GM12878 (cell line): Measurements from ENCODE around the gene ZPBP. TPM values are rescaled to one million over a fixed set of nuclear protein-coding genes. Genes with fewer than 3 reads are reported as not detected.

ENCODE experiments used
- ATAC-seq: fragments of 200-7000 bp; cut with Tn5 transposase; 3 replicates; pipeline ENCODE4 v1.9.1; 2020; ENCODE audit warnings: mild to moderate bottlenecking, moderate library complexity
- BruUV-seq: library from RNA; stranded (reverse); fragments of 400-500 nt; replicated peaks from 2 replicates; lab custom pipeline; 2021; lab: Mats Ljungman, UMichigan
- CTCF ChIA-PET: fragments of 300-600 bp; sonication (Branson Sonifier 250); formaldehyde crosslinking; extraction: SDS; loops from one replicate; lab custom pipeline; 2021; ENCODE audit warnings: inconsistent platforms; lab: Yijun Ruan, JAX
- POLR2A ChIA-PET: fragments of 350-600 bp; formaldehyde crosslinking; extraction: SDS; loops from one replicate; lab custom pipeline; 2021; ENCODE audit warnings: inconsistent platforms; lab: Charles Lee
- RAD21 ChIA-PET: fragments of 300-600 bp; sonication (Branson Sonifier 250); formaldehyde crosslinking; loops from one replicate; lab custom pipeline; 2023; ENCODE audit warnings: antibody characterized with exemption; ENCODE audit not compliant: unreplicated experiment; lab: Charles Lee
- SMC1A ChIA-PET: fragments of 300-600 bp; sonication (Branson Sonifier 250); formaldehyde crosslinking; loops from one replicate; lab custom pipeline; 2023; ENCODE audit not compliant: unreplicated experiment, uncharacterized antibody; lab: Charles Lee
- DNase-seq: peaks from one replicate; pipeline ENCODE4 v3.0.0-alpha.2; 2011; ENCODE audit warnings: low read depth, low spot score
- FAIRE-seq: peaks from 3 replicates; lab custom pipeline; 2011; peaks lifted over from hg19 to GRCh38; lab: Jason Lieb, UNC
- H2AFZ ChIP-seq: 2 replicates; pipeline ENCODE4 v1.6.0; 2011; ENCODE audit warnings: low read depth, low read length, control low read depth; ENCODE audit not compliant: control insufficient read depth
- H3K27ac ChIP-seq: 2 replicates; pipeline ENCODE4 v1.5.1; 2011; ENCODE audit warnings: control low read depth; ENCODE audit not compliant: control insufficient read depth, insufficient read depth
- H3K27me3 ChIP-seq, 2 experiments: replicated peaks in 1 of 2; 2 replicates each; pipeline versions ENCODE4 v1.6.0 to v1.6.1; 2011; ENCODE audit warnings: low read length in 1 of 2; ENCODE audit not compliant: control insufficient read depth in 2 of 2, insufficient read depth in 2 of 2
- H3K36me3 ChIP-seq, 2 experiments: 2 replicates each; pipeline ENCODE4 v1.5.1; 2011; ENCODE audit warnings: low read length in 1 of 2; ENCODE audit not compliant: control insufficient read depth in 2 of 2, insufficient read depth in 2 of 2
- H3K4me1 ChIP-seq: 2 replicates; pipeline ENCODE4 v1.6.1; 2011; ENCODE audit warnings: mild to moderate bottlenecking, low read length, moderate library complexity, mixed read lengths; ENCODE audit not compliant: control insufficient read depth, insufficient read depth
- H3K4me2 ChIP-seq: 2 replicates; pipeline ENCODE4 v1.6.0; 2011; ENCODE audit warnings: control low read depth; ENCODE audit not compliant: control insufficient read depth, insufficient read depth
- H3K4me3 ChIP-seq: fragments of 200-600 bp; sonication (generic); 2 replicates; pipeline ENCODE4 v1.5.1; 2016
- H3K79me2 ChIP-seq: 2 replicates; pipeline ENCODE4 v1.6.0; 2011; ENCODE audit warnings: low read length; ENCODE audit not compliant: control insufficient read depth, insufficient read depth
- H3K9ac ChIP-seq: 2 replicates; pipeline ENCODE4 v1.8.0; 2011; ENCODE audit warnings: low read length, control low read depth, mixed read lengths; ENCODE audit not compliant: control insufficient read depth, insufficient read depth
- H3K9me3 ChIP-seq: replicated peaks from 3 replicates; pipeline ENCODE4 v1.5.1; 2011; ENCODE audit warnings: mild to moderate bottlenecking, low read length; ENCODE audit not compliant: control insufficient read depth, insufficient read depth
- H4K20me1 ChIP-seq: 2 replicates; pipeline ENCODE4 v1.6.0; 2011; ENCODE audit not compliant: control insufficient read depth, insufficient read depth
- CHD4 ChIP-seq: fragments of 200-600 bp; sonication (generic); IDR thresholded peaks from 2 replicates; pipeline ENCODE4 v1.6.1; 2016; ENCODE audit warnings: mild to moderate bottlenecking
- EZH2 ChIP-seq: IDR thresholded peaks from 2 replicates; pipeline ENCODE4 v1.6.1; 2012; ENCODE audit warnings: low read depth, mild to moderate bottlenecking, control low read depth, inconsistent platforms, low read length, borderline replicate concordance; ENCODE audit not compliant: control insufficient read depth
- GATAD2B ChIP-seq: fragments of 450-650 bp; conservative IDR thresholded peaks from 2 replicates; pipeline ENCODE4 v1.6.1; 2017; ENCODE audit warnings: low read depth, mild to moderate bottlenecking, moderate library complexity
- NR2C1 ChIP-seq: fragments of 450-650 bp; IDR thresholded peaks from 2 replicates; pipeline ENCODE4 v1.6.1; 2017; ENCODE audit warnings: antibody characterized with exemption, mild to moderate bottlenecking, moderate library complexity
- RFX5 ChIP-seq: IDR thresholded peaks from 2 replicates; pipeline ENCODE4 v1.6.1; 2011; ENCODE audit warnings: low read depth, low read length, improper control_type of control experiment
- RUNX3 ChIP-seq: IDR thresholded peaks from 2 replicates; pipeline ENCODE4 v1.6.1; 2012; ENCODE audit warnings: low read length, inconsistent platforms
- SIN3A ChIP-seq: IDR thresholded peaks from 2 replicates; pipeline ENCODE4 v1.6.1; 2012; ENCODE audit warnings: low read depth, low read length, improper control_type of control experiment
- SREBF1 ChIP-seq: IDR thresholded peaks from 2 replicates; pipeline ENCODE4 v1.6.1; 2012; ENCODE audit warnings: mild to moderate bottlenecking, low read length
- STAT1 ChIP-seq: fragments of 450-650 bp; conservative IDR thresholded peaks from 2 replicates; pipeline ENCODE4 v1.6.1; 2014; ENCODE audit warnings: antibody characterized with exemption, mild to moderate bottlenecking
- YBX1 ChIP-seq: fragments of 450-650 bp; IDR thresholded peaks from 2 replicates; pipeline ENCODE4 v1.6.1; 2016; ENCODE audit warnings: antibody characterized with exemption
- WGBS: methylation state at CpG from one replicate; pipeline ENCODE4 v1.1.6; 2016; ENCODE audit warnings: low lambda C conversion rate; ENCODE audit not compliant: insufficient replicate concordance, insufficient coverage; ENCODE audit errors: missing lambda C conversion rate; 5-methylcytosine and 5-hydroxymethylcytosine counted together
- in situ Hi-C: fragments of 300-500 bp; cut with MboI; formaldehyde crosslinking; loops from 9 replicates; pipeline ENCODE4 v1.14.3; 2018; ENCODE audit warnings: mixed read lengths
- intact Hi-C: fragments of 100-400 bp; cut with micrococcal nuclease; formaldehyde crosslinking; loops from one replicate; pipeline ENCODE4 v1.14.2; 2022; ENCODE audit not compliant: unreplicated experiment
- polyA plus RNA-seq, 11 experiments: library from polyadenylated mRNA; depleted of rRNA in 4 of 11; unstranded in 6 of 11; stranded (reverse) in 5 of 11; fragments of >200 nt; fragmentation: Nextera tagmentation in 4 of 11; fragmentation: Illumina TruSeq in 1 of 11; extraction: Ambion mirVana in 4 of 11; extraction: Trizol in 1 of 11; gene quantifications; 1 replicate in 1 of 11; 2 replicates in 10 of 11; pipeline versions ENCODE4 v1.2.1 to v1.2.3, GENCODE V29; 2011 to 2016; ENCODE audit warnings: inconsistent platforms in 2 of 11, missing spikeins in 2 of 11, low read depth in 1 of 11
- total RNA-seq, 4 experiments: library from RNA; depleted of rRNA in 3 of 4; stranded (reverse); fragments of >200 nt in 3 of 4; fragmentation: Illumina TruSeq in 1 of 4; extraction: Trizol in 1 of 4; gene quantifications; 2 replicates each; pipeline versions ENCODE4 v1.2.1 to v1.2.3, GENCODE V29; 2013 to 2021
- TF ChIP-seq, protein P1 (sequence below): fragments of 450-650 bp; formaldehyde crosslinking; IDR thresholded peaks from 2 replicates; pipeline ENCODE4 v1.5.0; 2022; ENCODE audit warnings: mild to moderate bottlenecking, missing genetic modification characterization

The ZPBP gene
- total and polyA plus RNA-seq, 10 of the 15 experiments (the other 5 are each of a cell fraction or from before 2014, with no cell fraction given), result not detected

DNA sequence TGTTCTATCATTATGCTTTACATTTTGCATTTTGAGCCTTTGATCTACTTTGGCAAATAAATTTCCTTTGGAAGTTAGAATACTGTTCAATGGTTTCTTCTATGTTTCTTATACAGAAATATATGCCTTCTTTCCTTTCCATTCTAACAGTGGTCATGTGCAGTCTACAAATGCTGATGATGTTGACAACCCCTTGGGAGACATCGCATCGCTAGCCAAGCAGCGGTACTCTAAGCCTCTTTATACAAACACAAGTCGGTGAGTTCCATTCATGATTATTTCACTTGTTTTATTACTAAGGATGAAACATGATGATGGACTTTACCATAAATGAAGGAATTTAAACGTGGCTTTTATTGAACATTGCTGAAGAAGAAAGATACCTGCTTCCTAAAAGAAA is 48.1 kb upstream of the ZPBP start:
- in situ Hi-C loops, result no loop called here
- ATAC-seq, result no peak
- 18% methylated on average over 5 of the region's 5 CpGs for WGBS
- no peak for DNase-seq
- ChIA-PET RAD21 (interaction anchor here (9.9 kb wide), 1 partner anchor 130 kb away, joined by 126 read pairs; no protein-coding TSS in a partner anchor), CTCF (interaction anchor here (1.0 to 12.3 kb wide), 3 partner anchors 64 to 279 kb away, joined by 3 to 183 read pairs (median 151); no protein-coding TSS in a partner anchor), SMC1A (interaction anchor here (1.3 to 10.7 kb wide), 4 partner anchors 14 to 227 kb away, joined by 3 to 160 read pairs (median 64); no protein-coding TSS in a partner anchor), POLR2A (no interaction called here)
- no TSS peak for BruUV-seq
- Histone ChIP-seq H3K79me2 (no peaks in the 10 kb centered on the region), H3K4me2 (no peak overlapping the region), H3K4me3 (no peak overlapping the region), H3K9me3 (no peaks in the 10 kb centered on the region), H3K36me3 (no peaks in the 10 kb centered on the region), H3K9ac (no peak overlapping the region), H3K27ac (no peak overlapping the region), H3K27me3 (no peaks in the 10 kb centered on the region; a peak in 1 of 4 replicates), H4K20me1 (no peaks in the 10 kb centered on the region), H2AFZ (no peak overlapping the region), H3K4me1 (peaks cover 11% of the 10 kb centered on the region)
- intact Hi-C loops, result no loop called here
- no peak for FAIRE-seq
- no peak for TF ChIP-seq SIN3A
- no peak for TF ChIP-seq STAT1
- no peak for TF ChIP-seq RUNX3
- TF ChIP-seq, protein P1, sequence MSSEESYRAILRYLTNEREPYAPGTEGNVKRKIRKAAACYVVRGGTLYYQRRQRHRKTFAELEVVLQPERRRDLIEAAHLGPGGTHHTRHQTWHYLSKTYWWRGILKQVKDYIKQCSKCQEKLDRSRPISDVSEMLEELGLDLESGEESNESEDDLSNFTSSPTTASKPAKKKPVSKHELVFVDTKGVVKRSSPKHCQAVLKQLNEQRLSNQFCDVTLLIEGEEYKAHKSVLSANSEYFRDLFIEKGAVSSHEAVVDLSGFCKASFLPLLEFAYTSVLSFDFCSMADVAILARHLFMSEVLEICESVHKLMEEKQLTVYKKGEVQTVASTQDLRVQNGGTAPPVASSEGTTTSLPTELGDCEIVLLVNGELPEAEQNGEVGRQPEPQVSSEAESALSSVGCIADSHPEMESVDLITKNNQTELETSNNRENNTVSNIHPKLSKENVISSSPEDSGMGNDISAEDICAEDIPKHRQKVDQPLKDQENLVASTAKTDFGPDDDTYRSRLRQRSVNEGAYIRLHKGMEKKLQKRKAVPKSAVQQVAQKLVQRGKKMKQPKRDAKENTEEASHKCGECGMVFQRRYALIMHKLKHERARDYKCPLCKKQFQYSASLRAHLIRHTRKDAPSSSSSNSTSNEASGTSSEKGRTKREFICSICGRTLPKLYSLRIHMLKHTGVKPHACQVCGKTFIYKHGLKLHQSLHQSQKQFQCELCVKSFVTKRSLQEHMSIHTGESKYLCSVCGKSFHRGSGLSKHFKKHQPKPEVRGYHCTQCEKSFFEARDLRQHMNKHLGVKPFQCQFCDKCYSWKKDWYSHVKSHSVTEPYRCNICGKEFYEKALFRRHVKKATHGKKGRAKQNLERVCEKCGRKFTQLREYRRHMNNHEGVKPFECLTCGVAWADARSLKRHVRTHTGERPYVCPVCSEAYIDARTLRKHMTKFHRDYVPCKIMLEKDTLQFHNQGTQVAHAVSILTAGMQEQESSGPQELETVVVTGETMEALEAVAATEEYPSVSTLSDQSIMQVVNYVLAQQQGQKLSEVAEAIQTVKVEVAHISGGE (CRISPR knock-in tag), result no peak
- TF ChIP-seq RFX5, result no peak
- no peak for TF ChIP-seq NR2C1
- no peak for TF ChIP-seq CHD4
- TF ChIP-seq GATAD2B, result no peak
- TF ChIP-seq EZH2, result no peak
- no peak for TF ChIP-seq SREBF1
- TF ChIP-seq YBX1, result no peak
